ENCODE measurements around the gene GAD2.
"Not testable (repeated sequence)": the region's sequence is repeated elsewhere in the genome, so short reads cannot be mapped to it uniquely, and the experiment has no call there.

Gene GAD2

GRCh38 chr10:26327811-26328210 is 111.2 kb downstream of the GAD2 start:
- no peak overlapping the region for H3K27ac Mint-ChIP-seq
- H3K4me3 Mint-ChIP-seq, result no peak overlapping the region
- H3K36me3 Mint-ChIP-seq, result no peaks in the 10 kb centered on the region
- ATAC-seq (no peak), DNase-seq (ENCODE audit: low spot score in 2 of 2) (no peak)
- H3K9me3 Mint-ChIP-seq, result no peaks in the 10 kb centered on the region
- peaks cover 7% of the 10 kb centered on the region for H3K4me1 Mint-ChIP-seq

GRCh38 chr10:26331371-26331770 is 114.8 kb downstream of the GAD2 start:
- Mint-ChIP-seq H3K27ac (no peak overlapping the region), H3K36me3 (no peaks in the 10 kb centered on the region), H3K9me3 (peaks cover 5% of the 10 kb centered on the region), H3K4me1 (peaks cover 7% of the 10 kb centered on the region), H3K4me3 (no peak overlapping the region)
- ATAC-seq (no peak), DNase-seq (ENCODE audit: low spot score in 2 of 2) (no peak)

- H3K36me3 Mint-ChIP-seq, result no peaks in the 10 kb centered on the region
- peaks cover 5% of the 10 kb centered on the region for H3K9me3 Mint-ChIP-seq
- peaks cover 6% of the 10 kb centered on the region for H3K4me1 Mint-ChIP-seq
- DNase-seq (ENCODE audit: low spot score in 2 of 2) (no peak), ATAC-seq (no peak)
- H3K27ac Mint-ChIP-seq, result no peak overlapping the region
- H3K4me3 Mint-ChIP-seq, result no peak overlapping the region
Observed at GRCh38 chr10:26334232-26334931, 117.8 kb downstream of the GAD2 start.

GRCh38 chr10:26334932-26335573 is 118.5 kb downstream of the GAD2 start:
- Mint-ChIP-seq H3K9me3 (peaks cover 5% of the 10 kb centered on the region), H3K27ac (peak overlapping the region; percentile 30), H3K36me3 (no peaks in the 10 kb centered on the region), H3K4me1 (no peaks in the 10 kb centered on the region), H3K4me3 (peak overlapping the region; percentile 72)
- DNase-seq (ENCODE audit: low spot score in 2 of 2), result peak; percentile 52 to 81
- peak; percentile 91 for ATAC-seq

- H3K4me1 Mint-ChIP-seq, result no peaks in the 10 kb centered on the region
- H3K4me3 Mint-ChIP-seq, result peak overlapping the region; percentile 72
- no peak for DNase-seq (ENCODE audit: low spot score in 2 of 2)
- H3K36me3 Mint-ChIP-seq, result no peaks in the 10 kb centered on the region
- H3K27ac Mint-ChIP-seq, result peak overlapping the region; percentile 30
- ATAC-seq, result peak; percentile 68
- H3K9me3 Mint-ChIP-seq, result peaks cover 5% of the 10 kb centered on the region
Observed at GRCh38 chr10:26335574-26336093, 119.1 kb downstream of the GAD2 start.

GRCh38 chr10:26336979-26337378 is 120.4 kb downstream of the GAD2 start:
- H3K36me3 Mint-ChIP-seq, result no peaks in the 10 kb centered on the region
- H3K4me1 Mint-ChIP-seq, result peaks cover 6% of the 10 kb centered on the region
- ATAC-seq, result no peak
- H3K9me3 Mint-ChIP-seq, result peaks cover 5% of the 10 kb centered on the region
- H3K27ac Mint-ChIP-seq, result no peak overlapping the region
- H3K4me3 Mint-ChIP-seq, result no peak overlapping the region
- DNase-seq (ENCODE audit: low spot score in 2 of 2), result no peak

GRCh38 chr10:26341701-26342100 is 125.1 kb downstream of the GAD2 start:
- ATAC-seq, result no peak
- DNase-seq (ENCODE audit: low spot score in 2 of 2), result no peak
- peak overlapping the region; percentile 10 for H3K27ac Mint-ChIP-seq
- H3K36me3 Mint-ChIP-seq, result no peaks in the 10 kb centered on the region
- H3K9me3 Mint-ChIP-seq, result no peaks in the 10 kb centered on the region
- H3K4me1 Mint-ChIP-seq, result peaks cover 6% of the 10 kb centered on the region
- H3K4me3 Mint-ChIP-seq, result no peak overlapping the region

- H3K4me1 Mint-ChIP-seq; H3K36me3 Mint-ChIP-seq; H3K27ac Mint-ChIP-seq; H3K9me3 Mint-ChIP-seq; H3K4me3 Mint-ChIP-seq; DNase-seq (ENCODE audit: low spot score in 2 of 2); ATAC-seq: not testable (repeated sequence)
Observed at GRCh38 chr10:26348821-26349417, 132.3 kb downstream of the GAD2 start.
